H1 (cell line): ENCODE data around the gene ARF4. TPM values are rescaled to one million over a fixed set of nuclear protein-coding genes. Genes with fewer than 3 reads are reported as not detected.

ENCODE experiments used
- CTCF ChIA-PET: fragments of 300-600 bp; sonication (Branson Sonifier 250); formaldehyde crosslinking; loops from one replicate; lab custom pipeline; 2021; ENCODE audit not compliant: partially characterized antibody; lab: Charles Lee
- POLR2A ChIA-PET: fragments of 300-600 bp; sonication (Branson Sonifier 250); formaldehyde crosslinking; loops from one replicate; lab custom pipeline; 2021; ENCODE audit warnings: inconsistent platforms; ENCODE audit not compliant: partially characterized antibody; lab: Charles Lee
- DNase-seq, 2 experiments: peaks; one replicate each; pipeline versions ENCODE4 v3.0.0 to v3.0.0-alpha.2; 2010 to 2022; ENCODE audit warnings: low spot score in 2 of 2, low read depth in 1 of 2, mixed read lengths in 1 of 2
- FAIRE-seq: peaks from 2 replicates; lab custom pipeline; 2011; peaks lifted over from hg19 to GRCh38; lab: Jason Lieb, UNC
- H2AFZ ChIP-seq: 2 replicates; pipeline ENCODE4 v1.8.1; 2012; ENCODE audit warnings: low read length, inconsistent platforms
- H2AK5ac ChIP-seq: 2 replicates; pipeline ENCODE4 v1.6.1; 2013; ENCODE audit warnings: low read depth, low read length
- H2BK120ac ChIP-seq: replicated peaks from 2 replicates; pipeline ENCODE3; 2013; ENCODE audit warnings: low read depth, low read length, inconsistent platforms
- H2BK12ac ChIP-seq: 2 replicates; pipeline ENCODE4 v1.6.1; 2013; ENCODE audit warnings: low read depth, low read length
- H2BK15ac ChIP-seq: 2 replicates; pipeline ENCODE4 v1.6.1; 2013; ENCODE audit warnings: low read length
- H2BK20ac ChIP-seq: 2 replicates; pipeline ENCODE4 v1.6.1; 2013; ENCODE audit warnings: low read length
- H2BK5ac ChIP-seq: 2 replicates; pipeline ENCODE4 v1.6.1; 2013; ENCODE audit warnings: low read depth, low read length
- H3K14ac ChIP-seq: 2 replicates; pipeline ENCODE4 v1.6.1; 2013; ENCODE audit warnings: inconsistent platforms; ENCODE audit not compliant: insufficient read length
- H3K18ac ChIP-seq: 2 replicates; pipeline ENCODE4 v1.6.1; 2013; ENCODE audit warnings: low read length; ENCODE audit errors: extremely low read depth
- H3K23ac ChIP-seq: 2 replicates; pipeline ENCODE4 v1.6.1; 2013; ENCODE audit warnings: inconsistent platforms; ENCODE audit not compliant: insufficient read length
- H3K23me2 ChIP-seq: 2 replicates; pipeline ENCODE4 v1.6.1; 2013; ENCODE audit warnings: low read depth, low read length
- H3K27ac ChIP-seq: 2 replicates; pipeline ENCODE4 v1.6.1; 2011; ENCODE audit warnings: low read depth, low read length, inconsistent platforms
- H3K27me3 ChIP-seq, 4 experiments: replicated peaks in 1 of 4; 1 replicate in 1 of 4; 2 replicates in 3 of 4; pipeline versions ENCODE4 v1.6.1 to v1.8.1; 2011 to 2013; ENCODE audit warnings: low read length in 3 of 4, mild to moderate bottlenecking in 3 of 4, inconsistent platforms in 2 of 4, mixed read lengths in 2 of 4, moderate library complexity in 1 of 4; ENCODE audit not compliant: control insufficient read depth in 3 of 4, insufficient read depth in 3 of 4; ENCODE audit errors: extremely low read depth in 1 of 4
- H3K36me3 ChIP-seq, 4 experiments: 2 replicates each; pipeline versions ENCODE4 v1.6.1 to v1.8.1; 2011 to 2013; ENCODE audit warnings: mild to moderate bottlenecking in 4 of 4, low read length in 3 of 4, moderate library complexity in 2 of 4, control low read depth in 1 of 4, inconsistent platforms in 1 of 4; ENCODE audit not compliant: insufficient read depth in 4 of 4, control insufficient read depth in 2 of 4
- H3K4ac ChIP-seq: replicated peaks from 2 replicates; pipeline ENCODE3; 2013; ENCODE audit warnings: low read length, low read depth, mixed read lengths, inconsistent platforms; ENCODE audit not compliant: insufficient read length
- H3K4me1 ChIP-seq, 4 experiments: replicated peaks in 1 of 4; 1 replicate in 1 of 4; 2 replicates in 3 of 4; pipeline versions ENCODE4 v1.6.1 to v1.8.1; 2011 to 2013; ENCODE audit warnings: low read length in 3 of 4, inconsistent platforms in 2 of 4, mixed read lengths in 1 of 4; ENCODE audit not compliant: insufficient read depth in 4 of 4, control insufficient read depth in 3 of 4
- H3K4me2 ChIP-seq, 2 experiments: 2 replicates each; pipeline versions ENCODE4 v1.6.1 to v1.8.1; 2011 to 2013; ENCODE audit warnings: low read depth in 2 of 2, low read length in 2 of 2, control low read depth in 1 of 2, inconsistent platforms in 1 of 2, mild to moderate bottlenecking in 1 of 2; ENCODE audit not compliant: insufficient read depth in 1 of 2
- H3K4me3 ChIP-seq, 4 experiments: fragments of 200-600, 300-600 bp in 1 of 4; sonication (generic), shearing (Covaris generic), sonication (Bioruptor Twin) in 1 of 4; 2 replicates each; pipeline versions ENCODE4 v1.5.1 to v1.8.1; 2011 to 2016; ENCODE audit warnings: low read length in 4 of 4, low read depth in 3 of 4, control low read depth in 2 of 4, inconsistent platforms in 2 of 4, mild to moderate bottlenecking in 2 of 4, mixed read lengths in 1 of 4, moderate library complexity in 1 of 4; ENCODE audit not compliant: insufficient read depth in 2 of 4; ENCODE audit errors: extremely low read depth in 1 of 4
- H3K56ac ChIP-seq: replicated peaks from 2 replicates; pipeline ENCODE3; 2013; ENCODE audit warnings: low read depth, mild to moderate bottlenecking, mixed read lengths, low read length, inconsistent platforms; ENCODE audit not compliant: insufficient read length
- H3K79me1 ChIP-seq: 2 replicates; pipeline ENCODE4 v1.6.1; 2013; ENCODE audit warnings: low read depth, low read length, control low read depth
- H3K79me2 ChIP-seq, 2 experiments: 2 replicates each; pipeline versions ENCODE4 v1.6.1 to v1.8.1; 2012 to 2013; ENCODE audit warnings: low read length in 2 of 2, mild to moderate bottlenecking in 2 of 2, inconsistent platforms in 1 of 2; ENCODE audit not compliant: insufficient read depth in 2 of 2, control insufficient read depth in 1 of 2
- H3K9ac ChIP-seq, 4 experiments: replicated peaks in 1 of 4; 1 replicate in 1 of 4; 2 replicates in 3 of 4; pipeline versions ENCODE4 v1.6.1 to v1.8.1; 2011 to 2013; ENCODE audit warnings: low read depth in 3 of 4, low read length in 3 of 4, control low read depth in 2 of 4, mild to moderate bottlenecking in 2 of 4, moderate library complexity in 2 of 4, inconsistent platforms in 1 of 4; ENCODE audit errors: extremely low read depth in 1 of 4
- H3K9me3 ChIP-seq, 2 experiments: 2 replicates each; pipeline versions ENCODE4 v1.6.1 to v1.8.1; 2012 to 2013; ENCODE audit warnings: mild to moderate bottlenecking in 2 of 2, moderate library complexity in 2 of 2, control low read depth in 1 of 2, inconsistent platforms in 1 of 2, low read depth in 1 of 2, low read length in 1 of 2, mixed read lengths in 1 of 2; ENCODE audit not compliant: insufficient read depth in 2 of 2
- H4K20me1 ChIP-seq, 2 experiments: replicated peaks in 1 of 2; 2 replicates each; pipeline versions ENCODE3 to v1.8.1; 2011 to 2013; ENCODE audit warnings: inconsistent platforms in 2 of 2, low read length in 2 of 2, mild to moderate bottlenecking in 1 of 2; ENCODE audit not compliant: insufficient read depth in 2 of 2, control insufficient read depth in 1 of 2
- H4K5ac ChIP-seq: 2 replicates; pipeline ENCODE4 v1.6.1; 2013; ENCODE audit warnings: low read length, low read depth, mixed read lengths, inconsistent platforms; ENCODE audit not compliant: insufficient read length
- H4K8ac ChIP-seq: 2 replicates; pipeline ENCODE4 v1.8.0; 2013; ENCODE audit warnings: mild to moderate bottlenecking, moderate library complexity, low read length, inconsistent platforms; ENCODE audit not compliant: insufficient read depth; ENCODE audit errors: extremely low read depth
- H4K91ac ChIP-seq: replicated peaks from 2 replicates; pipeline ENCODE3; 2013; ENCODE audit warnings: low read length, mixed read lengths, inconsistent platforms; ENCODE audit not compliant: insufficient read length
- BRCA1 ChIP-seq: IDR thresholded peaks from 2 replicates; pipeline ENCODE4 v1.6.1; 2012; ENCODE audit warnings: low read depth, low read length, improper control_type of control experiment
- CTBP2 ChIP-seq: IDR thresholded peaks from 2 replicates; pipeline ENCODE4 v1.7.0; 2011; ENCODE audit warnings: borderline replicate concordance, mild to moderate bottlenecking, moderate library complexity, mixed read lengths, low read length; ENCODE audit not compliant: insufficient read depth, insufficient read length
- HDAC2 ChIP-seq, 2 experiments: fragments of 300-600 bp in 1 of 2; sonication (generic) in 1 of 2; IDR thresholded peaks; 2 replicates each; pipeline ENCODE4 v1.6.1; 2011 to 2012; ENCODE audit warnings: low read depth in 2 of 2, low read length in 2 of 2, mild to moderate bottlenecking in 2 of 2, moderate library complexity in 2 of 2, borderline replicate concordance in 1 of 2, inconsistent platforms in 1 of 2
- JUND ChIP-seq: IDR thresholded peaks from 2 replicates; pipeline ENCODE4 v1.6.1; 2011; ENCODE audit warnings: mild to moderate bottlenecking, improper control_type of control experiment, low read length
- KDM4A ChIP-seq: IDR thresholded peaks from one replicate; pipeline ENCODE4 v1.7.1; 2012; ENCODE audit warnings: low read depth, mild to moderate bottlenecking, moderate library complexity, low read length, inconsistent platforms; ENCODE audit not compliant: severe bottlenecking
- NRF1 ChIP-seq: IDR thresholded peaks from 2 replicates; pipeline ENCODE4 v1.6.1; 2011; ENCODE audit warnings: mild to moderate bottlenecking, low read depth, low read length, improper control_type of control experiment
- RXRA ChIP-seq: IDR thresholded peaks from 2 replicates; pipeline ENCODE4 v1.6.1; 2011; ENCODE audit warnings: low read depth, mild to moderate bottlenecking, low read length, moderate library complexity; ENCODE audit not compliant: insufficient read depth
- SRF ChIP-seq: IDR thresholded peaks from 2 replicates; pipeline ENCODE4 v1.6.1; 2011; ENCODE audit warnings: mild to moderate bottlenecking, low read depth, low read length, moderate library complexity
- TAF1 ChIP-seq: IDR thresholded peaks from 2 replicates; pipeline ENCODE4 v1.6.1; 2011; ENCODE audit warnings: mild to moderate bottlenecking, low read depth, low read length
- USF2 ChIP-seq: IDR thresholded peaks from 2 replicates; pipeline ENCODE4 v1.6.1; 2011; ENCODE audit warnings: low read length, improper control_type of control experiment
- WGBS, 2 experiments: shearing (Covaris generic) in 1 of 2; methylation state at CpG; one replicate each; pipeline versions ENCODE4 v1.1.6 to v1.1.7; 2013 to 2015; ENCODE audit warnings: low lambda C conversion rate in 2 of 2, mixed read lengths in 2 of 2, inconsistent platforms in 1 of 2, low coverage in 1 of 2, missing lambda C conversion rate in 1 of 2; ENCODE audit not compliant: insufficient replicate concordance in 2 of 2, insufficient coverage in 1 of 2, insufficient read length in 1 of 2; ENCODE audit errors: extremely low coverage in 1 of 2, missing lambda C conversion rate in 1 of 2; 5-methylcytosine and 5-hydroxymethylcytosine counted together
- polyA plus RNA-seq, 7 experiments: library from polyadenylated mRNA; depleted of rRNA in 3 of 7; stranded (reverse) in 5 of 7; unstranded in 2 of 7; fragments of >200 nt in 5 of 7; fragments of 200-250 nt in 2 of 7; gene quantifications; 1 replicate in 5 of 7; 2 replicates in 1 of 7; 4 replicates in 1 of 7; pipeline versions ENCODE4 v1.2.1 to v1.2.3, GENCODE V29; 2011 to 2013; ENCODE audit warnings: missing spikeins in 2 of 7, mixed read lengths in 2 of 7
- total RNA-seq: library from RNA; stranded (reverse); fragmentation: NEBNext Ultra II Directional; extraction: Animal tissue kit (Norgen Biotek cat#: 25700); gene quantifications from 2 replicates; pipeline ENCODE4 v1.2.1, GENCODE V29; 2021

The ARF4 gene
- total and polyA plus RNA-seq, 2 of the 8 experiments (the other 6 are each of a cell fraction or from before 2014, with no cell fraction given): 138 to 165 TPM

- H3K79me1 ChIP-seq: no peaks in the 10 kb centered on the region
- WGBS, 2 experiments: 0 to 49% methylated on average over 2 to 3 of the region's 3 CpGs
- no peak overlapping the region for H4K8ac ChIP-seq
- H2BK20ac ChIP-seq: no peak overlapping the region
- H4K20me1 ChIP-seq: no peaks in the 10 kb centered on the region
- no peak overlapping the region for H4K91ac ChIP-seq
- CTCF ChIA-PET: no interaction called here
- H2BK5ac ChIP-seq: no peak overlapping the region
- DNase-seq (no peak), FAIRE-seq (no peak)
- H2BK12ac ChIP-seq: no peak overlapping the region
- no peak overlapping the region for H3K23ac ChIP-seq
- no peak overlapping the region for H3K9ac ChIP-seq
- no peak overlapping the region for H3K18ac ChIP-seq
- no peak overlapping the region for H4K5ac ChIP-seq
- no peaks in the 10 kb centered on the region for H3K23me2 ChIP-seq
- no peaks in the 10 kb centered on the region for H3K4me1 ChIP-seq
- no peak overlapping the region for H3K56ac ChIP-seq
- H2AFZ ChIP-seq: no peak overlapping the region
- no peak overlapping the region for H3K27ac ChIP-seq
- POLR2A ChIA-PET: interaction anchor here (1.0 kb wide), 1 partner anchor 19 kb away, joined by 3 read pairs; the partner anchor contains the start of gene ARF4
- no peaks in the 10 kb centered on the region for H3K27me3 ChIP-seq
- H3K36me3 ChIP-seq: no peaks in the 10 kb centered on the region
- H2BK120ac ChIP-seq: no peak overlapping the region
- no peak overlapping the region for H3K4me2 ChIP-seq
- H3K9me3 ChIP-seq: no peaks in the 10 kb centered on the region
- no peak overlapping the region for H2AK5ac ChIP-seq
- H3K4ac ChIP-seq: no peak overlapping the region
- no peak overlapping the region for H3K4me3 ChIP-seq
- no peak overlapping the region for H3K14ac ChIP-seq
- H2BK15ac ChIP-seq: no peak overlapping the region
- H3K79me2 ChIP-seq: no peaks in the 10 kb centered on the region
- TF ChIP-seq SRF (no peak), USF2 (no peak), NRF1 (no peak), CTBP2 (no peak), JUND (no peak), HDAC2 (IDR thresholded peaks at IDR 0.05; ENCODE audit: borderline replicate concordance in 1 of 2, low read depth in 2 of 2, low read length in 2 of 2) (no peak), RXRA (no peak), TAF1 (no peak), KDM4A (no peak), BRCA1 (no peak)
Measured at GRCh38 chr3:57616233-57616632, 19.1 kb upstream of the ARF4 start.
